ENCODE data around the gene AMH. TPM values are rescaled to one million over a fixed set of nuclear protein-coding genes. Genes with fewer than 3 reads are reported as not detected.

Gene AMH
- total and polyA plus RNA-seq, 4 donors = 0.73 to 3.5 (median 1.8) TPM

DNA sequence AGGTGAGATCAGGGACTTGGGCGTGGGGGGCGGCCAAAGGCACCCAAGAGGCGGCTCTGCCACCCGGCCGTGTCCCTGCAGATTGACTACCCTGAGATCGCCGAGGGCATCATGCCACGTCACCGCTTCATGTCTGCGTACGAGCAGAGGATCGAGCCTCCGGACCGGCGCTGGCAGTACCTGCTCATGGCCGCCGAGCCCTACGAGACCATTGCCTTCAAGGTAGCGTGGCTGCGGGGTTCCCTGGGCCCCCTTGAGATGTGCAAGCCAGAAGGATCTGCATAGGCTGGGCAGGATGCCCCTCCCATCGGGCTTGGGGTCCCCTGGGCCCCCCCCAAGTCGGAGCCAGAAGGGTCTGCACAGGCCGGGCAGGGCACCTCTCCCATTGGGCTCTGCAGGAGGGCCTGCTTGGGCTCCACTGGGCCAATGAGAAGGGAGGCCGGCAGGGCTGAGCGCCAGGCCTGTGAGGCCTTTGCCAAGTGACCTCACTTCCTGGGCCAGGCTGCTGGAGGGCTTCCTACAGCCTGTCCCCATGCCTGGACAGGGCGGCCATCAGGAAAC is 2.2 kb upstream of the AMH start:
- peaks cover 0 to 27% (median 2%) of the 10 kb centered on the region in 5 donors for H3K4me1 ChIP-seq (ENCODE audit: control insufficient read depth in 5 of 5, insufficient read depth in 5 of 5, low read length in 5 of 5)
- 84 to 85% methylated on average over 26 of the region's 26 CpGs for WGBS, 2 donors
- DNase-seq = peak; percentile 70 to 80 (median 80)

DNA sequence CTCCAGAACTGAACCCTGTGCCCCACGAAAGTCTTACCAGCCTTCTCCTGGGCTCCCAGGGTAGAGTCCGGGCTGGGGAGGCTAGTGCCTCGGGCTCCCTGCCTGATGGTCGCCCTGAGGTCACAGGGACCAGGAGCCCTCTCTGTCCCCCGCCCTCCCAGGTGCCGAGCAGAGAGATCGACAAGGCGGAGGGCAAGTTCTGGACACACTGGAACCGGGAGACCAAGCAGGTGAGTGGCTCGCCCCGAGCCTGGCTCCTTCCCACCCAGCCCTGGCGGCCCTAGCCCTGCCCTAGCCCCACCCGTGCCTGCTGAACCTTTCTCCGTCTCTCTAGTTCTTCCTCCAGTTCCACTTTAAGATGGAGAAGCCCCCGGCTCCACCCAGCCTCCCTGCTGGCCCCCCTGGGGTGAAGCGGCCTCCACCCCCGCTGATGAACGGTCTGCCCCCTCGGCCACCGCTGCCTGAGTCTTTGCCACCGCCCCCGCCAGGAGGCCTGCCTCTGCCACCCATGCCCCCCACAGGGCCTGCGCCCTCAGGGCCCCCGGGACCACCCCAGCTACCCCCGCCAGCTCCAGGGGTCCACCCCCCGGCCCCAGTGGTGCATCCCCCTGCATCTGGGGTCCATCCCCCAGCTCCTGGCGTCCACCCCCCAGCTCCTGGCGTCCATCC is 1.6 kb upstream of the AMH start:
- H3K27me3 ChIP-seq (ENCODE audit: control insufficient read depth in 3 of 3, insufficient read depth in 3 of 3, low read length in 2 of 3) = peaks cover 4 to 20% (median 7%) of the 10 kb centered on the region in 3 donors
- no peak overlapping the region for H3K9ac ChIP-seq (ENCODE audit: insufficient read depth in 1 of 2, low read length in 2 of 2)
- H3K27ac ChIP-seq (ENCODE audit: low read depth in 1 of 2, low read length in 1 of 2) = no peak overlapping the region
- H3K4me1 ChIP-seq (ENCODE audit: control insufficient read depth in 5 of 5, insufficient read depth in 5 of 5, low read length in 5 of 5) = peaks cover 0 to 31% (median 0%) of the 10 kb centered on the region in 5 donors
- WGBS, 2 donors = 93 to 97% methylated on average over 26 to 28 of the region's 28 CpGs
- peaks cover 0 to 6% (median 0%) of the 10 kb centered on the region in 4 donors for H3K9me3 ChIP-seq (ENCODE audit: control insufficient read depth in 4 of 4, insufficient read depth in 3 of 4, low read length in 3 of 4)
- peaks cover 20 to 58% (median 37%) of the 10 kb centered on the region in 4 donors for H3K36me3 ChIP-seq (ENCODE audit: control insufficient read depth in 4 of 4, insufficient read depth in 4 of 4, low read length in 4 of 4)
- DNase-seq (no peak), ATAC-seq (ENCODE audit: insufficient read depth, low FRiP score) (no peak)
- no peak overlapping the region for H3K4me3 ChIP-seq
- TF ChIP-seq, protein P1, sequence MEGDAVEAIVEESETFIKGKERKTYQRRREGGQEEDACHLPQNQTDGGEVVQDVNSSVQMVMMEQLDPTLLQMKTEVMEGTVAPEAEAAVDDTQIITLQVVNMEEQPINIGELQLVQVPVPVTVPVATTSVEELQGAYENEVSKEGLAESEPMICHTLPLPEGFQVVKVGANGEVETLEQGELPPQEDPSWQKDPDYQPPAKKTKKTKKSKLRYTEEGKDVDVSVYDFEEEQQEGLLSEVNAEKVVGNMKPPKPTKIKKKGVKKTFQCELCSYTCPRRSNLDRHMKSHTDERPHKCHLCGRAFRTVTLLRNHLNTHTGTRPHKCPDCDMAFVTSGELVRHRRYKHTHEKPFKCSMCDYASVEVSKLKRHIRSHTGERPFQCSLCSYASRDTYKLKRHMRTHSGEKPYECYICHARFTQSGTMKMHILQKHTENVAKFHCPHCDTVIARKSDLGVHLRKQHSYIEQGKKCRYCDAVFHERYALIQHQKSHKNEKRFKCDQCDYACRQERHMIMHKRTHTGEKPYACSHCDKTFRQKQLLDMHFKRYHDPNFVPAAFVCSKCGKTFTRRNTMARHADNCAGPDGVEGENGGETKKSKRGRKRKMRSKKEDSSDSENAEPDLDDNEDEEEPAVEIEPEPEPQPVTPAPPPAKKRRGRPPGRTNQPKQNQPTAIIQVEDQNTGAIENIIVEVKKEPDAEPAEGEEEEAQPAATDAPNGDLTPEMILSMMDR (IDR thresholded peaks at IDR 0.05; ENCODE audit: control extremely low read depth, extremely low read depth) = no peak

More for the DNA sequence above, 2.2 kb upstream of the AMH start:
- TF ChIP-seq, protein P1 (IDR thresholded peaks at IDR 0.05; ENCODE audit: control extremely low read depth, extremely low read depth) = no peak
- Histone ChIP-seq H3K9ac (ENCODE audit: insufficient read depth in 1 of 2, low read length in 2 of 2) (no peak overlapping the region), H3K27me3 (ENCODE audit: control insufficient read depth in 3 of 3, insufficient read depth in 3 of 3, low read length in 2 of 3) (peaks cover 2 to 14% (median 6%) of the 10 kb centered on the region in 3 donors), H3K9me3 (ENCODE audit: control insufficient read depth in 4 of 4, insufficient read depth in 3 of 4, low read length in 3 of 4) (peaks cover 0 to 6% (median 0%) of the 10 kb centered on the region in 4 donors), H3K4me3 (no peak overlapping the region), H3K36me3 (ENCODE audit: control insufficient read depth in 4 of 4, insufficient read depth in 4 of 4, low read length in 4 of 4) (peaks cover 20 to 60% (median 37%) of the 10 kb centered on the region in 4 donors), H3K27ac (ENCODE audit: low read depth in 1 of 2, low read length in 1 of 2) (no peak overlapping the region)
- ATAC-seq (ENCODE audit: insufficient read depth, low FRiP score) = no peak

DNA sequence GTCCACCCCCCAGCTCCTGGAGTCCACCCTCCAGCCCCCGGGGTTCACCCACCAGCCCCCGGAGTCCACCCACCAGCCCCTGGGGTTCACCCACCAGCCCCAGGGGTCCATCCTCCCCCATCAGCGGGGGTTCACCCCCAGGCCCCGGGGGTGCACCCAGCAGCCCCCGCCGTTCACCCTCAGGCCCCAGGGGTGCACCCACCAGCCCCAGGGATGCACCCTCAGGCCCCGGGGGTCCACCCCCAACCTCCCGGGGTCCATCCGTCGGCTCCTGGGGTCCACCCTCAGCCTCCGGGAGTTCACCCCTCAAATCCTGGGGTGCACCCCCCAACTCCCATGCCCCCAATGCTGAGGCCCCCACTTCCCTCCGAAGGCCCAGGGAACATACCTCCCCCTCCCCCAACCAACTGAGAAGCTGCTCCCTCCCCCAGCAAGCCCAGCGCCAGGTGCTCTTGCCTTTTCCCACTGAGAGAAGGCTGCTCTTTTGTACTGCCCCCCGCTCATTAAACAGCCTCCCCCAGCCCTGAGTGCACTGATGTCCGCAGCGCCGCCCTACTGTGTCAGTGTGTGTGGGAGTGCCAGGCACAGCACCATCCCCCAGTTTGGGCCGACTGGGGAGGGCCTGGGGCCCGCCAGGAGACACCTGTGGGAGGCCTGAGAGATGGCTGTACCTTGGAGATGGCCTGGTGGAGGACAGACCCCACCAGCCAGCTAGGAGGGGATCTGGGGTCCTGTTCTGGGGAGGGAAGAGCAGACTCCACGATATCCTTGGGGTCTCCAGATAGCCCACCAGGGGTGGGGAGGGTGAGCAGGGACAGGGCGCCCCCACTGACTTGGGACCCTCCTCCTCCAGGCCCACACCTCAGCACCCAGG is 750 bp upstream of the AMH start:
- DNase-seq (no peak), ATAC-seq (ENCODE audit: insufficient read depth, low FRiP score) (no peak)
- peaks cover 4 to 29% (median 7%) of the 10 kb centered on the region in 3 donors for H3K27me3 ChIP-seq (ENCODE audit: control insufficient read depth in 3 of 3, insufficient read depth in 3 of 3, low read length in 2 of 3)
- 89 to 91% methylated on average over 20 to 21 of the region's 21 CpGs for WGBS, 2 donors
- H3K27ac ChIP-seq (ENCODE audit: low read depth in 1 of 2, low read length in 1 of 2) = no peak overlapping the region
- peaks cover 0 to 6% (median 0%) of the 10 kb centered on the region in 4 donors for H3K9me3 ChIP-seq (ENCODE audit: control insufficient read depth in 4 of 4, insufficient read depth in 3 of 4, low read length in 3 of 4)
- TF ChIP-seq, protein P1 (IDR thresholded peaks at IDR 0.05; ENCODE audit: control extremely low read depth, extremely low read depth) = no peak
- no peak overlapping the region for H3K9ac ChIP-seq (ENCODE audit: insufficient read depth in 1 of 2, low read length in 2 of 2)
- peaks cover 20 to 55% (median 33%) of the 10 kb centered on the region in 4 donors for H3K36me3 ChIP-seq (ENCODE audit: control insufficient read depth in 4 of 4, insufficient read depth in 4 of 4, low read length in 4 of 4)
- no peak overlapping the region for H3K4me3 ChIP-seq
- peaks cover 0 to 33% (median 0%) of the 10 kb centered on the region in 5 donors for H3K4me1 ChIP-seq (ENCODE audit: control insufficient read depth in 5 of 5, insufficient read depth in 5 of 5, low read length in 5 of 5)

Data from lung (tissue), 12 donors.